ENCODE results near the gene BDNF.

BDNF gene

GRCh38 chr11:27705873-27706820, 5.9 kb upstream of the BDNF start:
- DNase-seq: peak; percentile 26

GRCh38 chr11:27703481-27703880, 3.2 kb upstream of the BDNF start:
- DNase-seq: no peak

GRCh38 chr11:27702811-27703210, 2.6 kb upstream of the BDNF start:
- peak; percentile 48 for DNase-seq

GRCh38 chr11:27701355-27702105, 1.3 kb upstream of the BDNF start:
- no peak for DNase-seq

- no peak for DNase-seq
These were observed 317 bp downstream of the BDNF start for GRCh38 chr11:27699926-27700350.

GRCh38 chr11:27699242-27699925, 871 bp downstream of the BDNF start:
- DNase-seq: no peak

GRCh38 chr11:27698872-27699241, 1.4 kb downstream of the BDNF start:
- DNase-seq: peak; percentile 33

GRCh38 chr11:27697679-27698275, 2.5 kb downstream of the BDNF start:
- no peak for DNase-seq

GRCh38 chr11:27696961-27697360, 3.3 kb downstream of the BDNF start:
- DNase-seq: no peak

- peak; percentile 25 for DNase-seq
These were observed 4.1 kb downstream of the BDNF start for GRCh38 chr11:27696115-27696514.

GRCh38 chr11:27694992-27695391, 5.3 kb downstream of the BDNF start:
- peak; percentile 21 for DNase-seq

- DNase-seq: no peak
These were observed 6.9 kb downstream of the BDNF start for GRCh38 chr11:27693398-27693797.

- no peak for DNase-seq
These were observed 7.5 kb downstream of the BDNF start for GRCh38 chr11:27692781-27693180.

GRCh38 chr11:27688076-27688475, 12.2 kb downstream of the BDNF start:
- DNase-seq: no peak

- DNase-seq: no peak
These were observed 18.6 kb downstream of the BDNF start for GRCh38 chr11:27681664-27682063.

- DNase-seq: no peak
These were observed 20.9 kb downstream of the BDNF start for GRCh38 chr11:27679136-27680015.

GRCh38 chr11:27678242-27678641, 22.0 kb downstream of the BDNF start:
- no peak for DNase-seq

- no peak for DNase-seq
These were observed 23.1 kb downstream of the BDNF start for GRCh38 chr11:27677108-27677507.

- no peak for DNase-seq
These were observed 26.1 kb downstream of the BDNF start for GRCh38 chr11:27673979-27674663.

GRCh38 chr11:27672836-27673464, 27.3 kb downstream of the BDNF start:
- no peak for DNase-seq

Data from NCI-H526 treated with DMSO at 0.1 percent for 48 hours (cell line).